ENCODE measurements around the gene ZFP36L2. TPM values are rescaled to one million over a fixed set of nuclear protein-coding genes. Genes with fewer than 3 reads are reported as not detected.

ZFP36L2 gene
- total RNA-seq, 3 donors from 2014 or later = 111 to 155 (median 124) TPM

DNA sequence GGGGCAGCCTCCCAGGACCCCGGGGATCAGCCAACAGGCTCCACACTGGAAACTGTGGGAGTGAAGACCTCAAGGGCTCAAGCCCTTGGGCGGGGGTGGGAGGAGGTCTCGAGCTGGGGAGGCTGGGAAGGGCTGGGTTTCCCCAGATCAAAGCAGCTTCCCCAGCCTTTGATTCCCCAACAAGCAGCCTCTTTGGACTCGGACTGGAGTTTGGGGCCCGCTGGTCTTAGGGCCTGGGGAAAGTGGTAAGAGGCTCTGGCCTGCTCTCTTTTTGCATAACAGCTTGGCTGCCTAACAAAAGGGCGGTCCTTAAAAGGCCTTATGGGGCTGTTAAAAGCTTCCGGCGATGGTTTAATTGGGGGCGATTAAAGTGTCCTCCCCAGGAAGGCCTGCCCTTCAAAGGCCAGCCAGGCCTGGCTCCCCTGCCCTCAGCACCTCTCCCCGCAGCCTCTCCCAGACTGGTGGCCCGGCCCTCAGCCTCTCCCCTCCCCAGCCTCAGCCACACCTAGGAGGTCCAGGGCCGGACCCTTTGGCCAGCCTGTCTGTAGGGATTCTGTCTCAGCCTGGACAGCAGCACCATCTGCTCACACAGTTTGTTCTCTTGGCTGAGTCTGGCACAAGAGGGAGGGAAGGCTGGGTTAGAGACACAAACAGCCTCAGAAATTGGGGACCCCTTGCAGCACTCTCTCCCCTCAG is 39.6 kb downstream of the ZFP36L2 start:
- TF ChIP-seq POLR2A (IDR thresholded peaks at IDR 0.05) = no peak
- TF ChIP-seq POLR2AphosphoS5 (IDR thresholded peaks at IDR 0.05) = no peak
- TF ChIP-seq, protein P1, sequence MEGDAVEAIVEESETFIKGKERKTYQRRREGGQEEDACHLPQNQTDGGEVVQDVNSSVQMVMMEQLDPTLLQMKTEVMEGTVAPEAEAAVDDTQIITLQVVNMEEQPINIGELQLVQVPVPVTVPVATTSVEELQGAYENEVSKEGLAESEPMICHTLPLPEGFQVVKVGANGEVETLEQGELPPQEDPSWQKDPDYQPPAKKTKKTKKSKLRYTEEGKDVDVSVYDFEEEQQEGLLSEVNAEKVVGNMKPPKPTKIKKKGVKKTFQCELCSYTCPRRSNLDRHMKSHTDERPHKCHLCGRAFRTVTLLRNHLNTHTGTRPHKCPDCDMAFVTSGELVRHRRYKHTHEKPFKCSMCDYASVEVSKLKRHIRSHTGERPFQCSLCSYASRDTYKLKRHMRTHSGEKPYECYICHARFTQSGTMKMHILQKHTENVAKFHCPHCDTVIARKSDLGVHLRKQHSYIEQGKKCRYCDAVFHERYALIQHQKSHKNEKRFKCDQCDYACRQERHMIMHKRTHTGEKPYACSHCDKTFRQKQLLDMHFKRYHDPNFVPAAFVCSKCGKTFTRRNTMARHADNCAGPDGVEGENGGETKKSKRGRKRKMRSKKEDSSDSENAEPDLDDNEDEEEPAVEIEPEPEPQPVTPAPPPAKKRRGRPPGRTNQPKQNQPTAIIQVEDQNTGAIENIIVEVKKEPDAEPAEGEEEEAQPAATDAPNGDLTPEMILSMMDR (IDR thresholded peaks at IDR 0.05) = no peak
- intact Hi-C loops (cut with DNase I; ENCODE audit: low total_unique reads) = no loop called here

GRCh38 chr2:43186321-43186678 is 40.1 kb downstream of the ZFP36L2 start:
- intact Hi-C loops (cut with DNase I; ENCODE audit: low total_unique reads) = no loop called here
- Histone ChIP-seq H3K9me3 (no peaks in the 10 kb centered on the region), H3K36me3 (no peaks in the 10 kb centered on the region), H3K27ac (no peak overlapping the region), H3K27me3 (no peaks in the 10 kb centered on the region), H3K4me1 (no peaks in the 10 kb centered on the region), H3K4me3 (no peak overlapping the region)
- TF ChIP-seq, protein P1 (IDR thresholded peaks at IDR 0.05) = no peak
- TF ChIP-seq POLR2AphosphoS5 (IDR thresholded peaks at IDR 0.05) (no peak), POLR2A (IDR thresholded peaks at IDR 0.05) (no peak)
- no peak for DNase-seq (ENCODE audit: low spot score in 2 of 2)

More for the DNA sequence above, 39.6 kb downstream of the ZFP36L2 start:
- Histone ChIP-seq H3K4me3 (no peak overlapping the region), H3K27me3 (no peaks in the 10 kb centered on the region), H3K9me3 (no peaks in the 10 kb centered on the region), H3K4me1 (no peaks in the 10 kb centered on the region), H3K27ac (no peak overlapping the region), H3K36me3 (no peaks in the 10 kb centered on the region)
- DNase-seq (ENCODE audit: low spot score in 2 of 2) = no peak

GRCh38 chr2:43185146-43185545 is 41.3 kb downstream of the ZFP36L2 start:
- TF ChIP-seq POLR2AphosphoS5 (IDR thresholded peaks at IDR 0.05) = no peak
- TF ChIP-seq POLR2A (IDR thresholded peaks at IDR 0.05) = no peak
- TF ChIP-seq, protein P1 (IDR thresholded peaks at IDR 0.05) = no peak
- H3K4me1 ChIP-seq = no peaks in the 10 kb centered on the region
- no peak overlapping the region for H3K4me3 ChIP-seq
- no peaks in the 10 kb centered on the region for H3K27me3 ChIP-seq
- no peaks in the 10 kb centered on the region for H3K9me3 ChIP-seq
- H3K27ac ChIP-seq = no peak overlapping the region
- H3K36me3 ChIP-seq = no peaks in the 10 kb centered on the region
- intact Hi-C loops (cut with DNase I; ENCODE audit: low total_unique reads) = no loop called here
- DNase-seq (ENCODE audit: low spot score in 2 of 2) = no peak

GRCh38 chr2:43184339-43184895 is 42.0 kb downstream of the ZFP36L2 start:
- Histone ChIP-seq H3K27ac (no peak overlapping the region), H3K9me3 (no peaks in the 10 kb centered on the region), H3K4me1 (no peaks in the 10 kb centered on the region), H3K36me3 (no peaks in the 10 kb centered on the region), H3K4me3 (no peak overlapping the region), H3K27me3 (no peaks in the 10 kb centered on the region)
- intact Hi-C loops (cut with DNase I; ENCODE audit: low total_unique reads) = no loop called here
- TF ChIP-seq, protein P1 (IDR thresholded peaks at IDR 0.05) = no peak
- no peak for TF ChIP-seq POLR2AphosphoS5 (IDR thresholded peaks at IDR 0.05)
- no peak for TF ChIP-seq POLR2A (IDR thresholded peaks at IDR 0.05)
- DNase-seq (ENCODE audit: low spot score in 2 of 2) = no peak

DNA sequence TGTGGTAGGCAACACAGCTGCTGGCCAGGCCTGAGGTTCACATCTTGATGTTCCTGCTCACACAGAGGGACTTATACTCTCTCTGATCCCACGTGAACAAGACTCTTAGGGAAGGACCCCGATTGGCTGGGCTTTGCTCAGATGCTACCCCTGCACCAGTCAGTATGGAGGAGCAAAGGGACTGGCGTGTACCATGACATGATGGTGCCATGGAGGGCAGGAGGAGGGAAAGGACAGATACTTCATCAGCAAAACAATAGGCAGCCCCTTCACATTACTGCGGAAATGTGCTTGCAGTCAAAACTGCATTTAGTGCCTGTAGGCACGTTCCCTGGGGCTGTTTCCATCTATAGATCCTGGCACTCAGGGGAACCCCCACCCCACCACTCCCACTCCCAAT is 42.7 kb downstream of the ZFP36L2 start:
- no peak overlapping the region for H3K4me3 ChIP-seq
- H3K36me3 ChIP-seq = no peaks in the 10 kb centered on the region
- H3K9me3 ChIP-seq = no peaks in the 10 kb centered on the region
- no peak overlapping the region for H3K27ac ChIP-seq
- no peak for TF ChIP-seq POLR2AphosphoS5 (IDR thresholded peaks at IDR 0.05)
- TF ChIP-seq, protein P1 (IDR thresholded peaks at IDR 0.05) = no peak
- no peak for TF ChIP-seq POLR2A (IDR thresholded peaks at IDR 0.05)
- intact Hi-C loops (cut with DNase I; ENCODE audit: low total_unique reads) = no loop called here
- no peak for DNase-seq (ENCODE audit: low spot score in 2 of 2)
- no peaks in the 10 kb centered on the region for H3K27me3 ChIP-seq
- H3K4me1 ChIP-seq = peaks cover 0 to under 1% of the 10 kb centered on the region in 2 donors
